GM19193 (cell line): ENCODE results near the gene CHURC1.

Source experiments
- POLR2A ChIP-seq: IDR thresholded peaks from 4 replicates; pipeline ENCODE4 v1.6.1; 2011; ENCODE audit not compliant: insufficient read depth, insufficient read length; ENCODE audit errors: extremely low read depth

CHURC1 gene

GRCh38 chr14:64979336-64980074 lies 65.2 kb downstream of the CHURC1 start:
- no peak for TF ChIP-seq POLR2A

DNA sequence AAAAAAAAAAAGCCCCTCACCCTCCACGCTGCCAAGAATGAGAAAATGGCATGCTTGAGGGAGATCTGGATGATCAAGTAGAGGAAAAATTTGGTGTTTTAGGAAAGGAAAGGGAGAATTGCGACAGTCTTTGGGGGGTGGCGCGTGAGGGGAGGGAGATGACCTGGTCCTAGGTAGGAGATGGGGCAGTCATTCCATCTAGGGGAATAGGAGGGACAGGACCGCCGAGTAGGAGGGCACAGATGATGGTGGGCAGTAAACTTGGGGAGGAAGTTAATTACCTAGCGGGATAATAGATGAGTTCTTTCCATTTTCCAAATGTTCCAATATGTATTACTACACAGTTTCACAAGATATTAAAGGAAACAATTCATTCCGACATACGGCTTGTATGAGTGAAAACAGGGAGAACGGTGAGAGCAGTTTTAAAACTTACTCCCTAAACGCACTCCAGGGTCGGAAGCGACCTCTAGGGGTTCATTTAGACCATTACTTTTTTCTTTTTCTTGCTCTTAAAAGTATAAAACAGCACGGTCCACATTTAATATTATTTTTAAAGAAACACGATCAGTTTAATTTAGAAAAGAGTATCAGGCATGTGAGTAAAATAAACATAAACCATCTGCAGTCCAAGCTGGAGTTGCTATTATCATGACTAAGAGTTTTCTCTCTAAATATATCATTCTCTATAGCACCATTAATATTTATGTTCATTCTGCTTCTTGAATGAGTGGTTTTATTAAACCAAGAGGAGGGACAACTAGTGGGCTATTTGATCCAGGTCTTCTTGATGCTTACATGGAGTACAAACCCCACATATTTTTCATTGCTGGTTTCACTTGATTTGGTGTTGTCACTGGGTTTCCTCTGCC lies 69.4 kb downstream of the CHURC1 start:
- no peak for TF ChIP-seq POLR2A
